Activated CD4-positive, CD25-positive, alpha-beta regulatory T cell treated with anti-CD3 and anti-CD28 coated beads, Interleukin-2, amount 50 U/mL, for 16 hours (primary cell): ENCODE results near the gene GINS1.

ENCODE experiments used
- DNase-seq: peaks from one replicate; pipeline ENCODE4 v3.0.0-alpha.2; 2020; ENCODE audit warnings: low read depth, low spot score

GINS1 gene

DNA sequence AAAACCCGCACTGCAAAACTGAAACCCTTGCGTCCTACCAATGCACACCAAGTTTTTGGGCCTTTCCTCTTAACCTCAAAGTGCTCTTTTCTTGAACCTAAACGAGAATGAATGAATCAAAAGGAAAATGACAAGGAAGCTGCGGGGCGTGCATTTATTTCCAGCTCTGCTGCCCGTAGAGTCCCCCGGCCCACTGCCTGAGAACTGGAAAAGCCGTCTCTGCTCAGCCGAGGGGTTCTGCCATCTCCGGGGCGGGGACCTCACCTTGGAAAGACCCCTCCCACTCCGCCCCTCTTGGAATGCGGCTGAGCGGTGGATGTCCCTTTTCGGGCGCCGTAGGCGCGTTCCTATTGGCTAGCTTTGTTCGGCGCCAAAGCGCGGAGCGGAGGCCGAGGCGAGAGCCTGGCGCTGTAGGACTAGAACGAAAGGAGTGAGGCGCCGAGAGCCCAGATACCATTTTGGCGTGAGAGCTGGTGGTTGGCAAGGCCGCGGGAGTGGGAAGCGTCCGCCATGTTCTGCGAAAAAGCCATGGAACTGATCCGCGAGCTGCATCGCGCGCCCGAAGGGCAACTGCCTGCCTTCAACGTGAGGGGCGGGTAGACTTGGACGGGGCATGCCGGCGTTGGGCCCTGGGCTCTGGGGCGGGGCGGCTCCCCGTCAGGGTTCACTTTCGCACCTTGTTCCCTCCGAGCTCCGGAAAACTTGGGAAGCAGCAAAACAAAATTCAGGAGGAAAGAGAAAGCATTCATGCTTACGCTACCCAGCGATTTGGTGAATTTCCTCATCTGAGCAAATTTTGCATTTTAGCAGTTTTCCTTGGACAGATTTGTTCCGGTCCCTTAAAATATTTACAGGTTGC is at the start of gene GINS1:
Gene GINS1, plus strand, starts transcription at position 363 of the 859 bp plus-strand sequence. Its CDS starts 148 bp downstream, at position 511.
- peak; percentile 57 for DNase-seq

DNA sequence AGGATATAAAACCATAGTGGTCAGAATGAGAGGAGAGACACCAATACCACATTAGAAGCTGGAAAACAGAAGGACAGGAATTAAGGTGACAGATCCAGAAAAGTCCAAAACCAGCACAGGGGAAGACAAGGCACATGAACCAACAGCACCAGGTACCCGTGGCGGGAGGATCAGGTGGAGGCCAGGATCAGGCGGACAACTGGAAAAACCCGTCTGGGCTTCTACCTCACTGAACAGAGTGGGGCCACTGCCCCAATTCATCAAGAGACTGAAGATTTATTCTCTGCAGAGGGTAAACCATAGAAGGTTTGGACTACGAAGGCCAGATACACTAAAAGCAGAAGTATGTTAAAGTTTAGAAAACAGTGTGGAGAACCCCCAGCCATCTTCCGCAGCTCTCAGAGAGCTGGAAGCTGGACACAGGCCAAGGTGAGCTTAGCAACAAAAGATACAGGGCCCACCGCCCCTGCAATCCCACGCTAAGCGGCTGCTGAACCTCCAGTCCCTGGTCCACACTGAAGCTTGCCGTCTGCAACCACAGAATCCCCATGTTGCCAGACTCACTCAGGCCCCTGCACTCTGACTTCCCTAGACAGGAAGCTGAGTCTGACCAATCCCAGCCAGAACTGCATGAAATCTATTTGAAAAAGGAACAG is 46.7 kb upstream of the GINS1 start:
- DNase-seq: no peak

DNA sequence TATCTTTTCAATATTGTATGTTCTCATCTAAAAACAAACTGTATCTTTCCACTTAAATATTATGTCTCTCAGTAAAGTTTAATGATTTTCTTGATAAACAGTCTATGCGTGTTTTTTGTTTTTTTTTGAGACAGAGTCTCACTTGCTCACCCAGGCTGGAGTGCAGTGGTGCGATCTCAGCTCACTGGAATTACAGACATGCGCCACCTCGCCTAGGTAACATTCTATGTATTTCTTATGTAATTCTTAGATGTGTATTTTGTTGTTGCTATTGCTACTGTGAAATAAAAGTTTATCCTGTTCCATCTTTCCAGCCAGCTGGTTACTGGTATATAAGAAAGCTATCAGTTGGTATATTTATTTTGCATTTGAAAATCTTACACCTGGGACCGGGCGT is 46.2 kb upstream of the GINS1 start:
- DNase-seq: no peak

GRCh38 chr20:25364180-25364788 is 43.2 kb upstream of the GINS1 start:
- DNase-seq: no peak

DNA sequence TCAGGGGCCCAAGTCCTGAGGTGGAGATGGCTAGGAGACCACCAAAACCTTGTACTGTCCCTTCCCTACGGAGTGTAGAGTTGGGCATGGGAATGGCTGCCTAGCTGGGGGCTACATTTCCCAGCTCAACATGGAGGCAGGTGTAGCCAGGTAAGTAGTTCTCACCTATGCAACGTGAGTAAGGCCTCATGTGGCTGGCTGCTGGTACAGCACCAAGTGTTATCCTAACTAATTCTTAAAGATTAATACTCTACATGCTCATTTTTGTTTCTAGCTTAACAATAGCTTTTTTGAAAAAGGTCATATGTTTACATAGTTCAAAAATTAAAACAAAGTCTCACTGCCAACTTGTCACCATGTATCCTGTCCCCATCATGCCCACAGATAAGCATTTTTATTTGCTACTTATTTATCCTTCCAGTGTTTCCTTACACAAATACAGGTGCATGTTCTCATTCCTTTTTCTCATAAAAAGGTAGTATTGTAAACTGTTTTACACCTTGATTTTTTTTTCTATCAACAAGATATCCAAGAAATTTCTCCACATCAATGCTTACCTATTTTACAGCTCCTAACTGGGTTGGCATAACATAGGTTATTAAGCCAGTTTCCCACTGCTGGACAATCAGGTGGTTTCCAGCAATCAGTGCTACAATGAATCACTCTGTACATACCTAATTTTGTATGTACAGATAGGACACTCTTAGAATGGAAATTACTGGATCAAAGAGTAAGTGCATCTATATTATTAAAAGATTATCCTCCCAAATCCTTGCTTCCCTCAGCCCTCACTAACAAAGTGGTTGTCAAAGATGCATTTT is 42.4 kb upstream of the GINS1 start:
- DNase-seq: no peak

DNA sequence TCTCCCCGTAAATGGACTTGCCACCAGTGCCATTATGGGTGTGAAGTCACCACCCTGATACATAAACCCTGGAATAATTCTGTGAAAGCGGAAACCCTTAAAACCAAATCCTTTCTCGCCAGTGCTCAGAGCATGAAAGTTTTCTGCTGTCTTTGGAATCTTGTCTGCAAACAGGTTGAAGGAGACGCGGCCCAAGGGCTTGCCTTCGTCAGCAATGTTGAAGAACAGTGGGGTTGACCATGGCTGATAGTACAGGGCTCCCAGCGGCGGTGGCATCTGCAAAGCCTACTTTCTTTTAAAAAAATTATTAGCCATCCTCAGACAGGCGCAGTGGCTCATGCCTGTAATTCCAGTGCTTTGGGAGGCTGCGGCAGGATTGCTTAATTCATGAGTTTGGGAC is 38.9 kb upstream of the GINS1 start:
- no peak for DNase-seq

- no peak for DNase-seq
Observed at GRCh38 chr20:25368976-25369375, 38.5 kb upstream of the GINS1 start.

DNA sequence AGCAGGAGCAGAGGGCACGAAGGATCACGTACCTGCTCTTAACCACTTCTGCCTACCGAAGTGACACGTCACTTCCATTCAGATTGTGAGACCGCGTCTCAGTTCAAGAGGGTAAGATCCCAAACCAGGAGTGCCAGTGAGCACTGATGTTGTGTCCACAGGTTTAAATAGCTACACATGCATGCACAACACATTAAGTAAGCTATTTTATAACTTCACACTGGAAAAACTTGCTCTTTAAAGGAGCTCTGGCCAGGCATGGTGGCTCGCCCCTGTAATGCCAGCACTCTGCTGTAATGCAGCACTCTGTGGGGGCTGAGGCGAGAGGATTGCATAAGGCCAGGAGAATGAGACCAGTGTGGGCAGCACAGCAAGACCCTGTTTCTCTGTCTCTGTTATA is 37.9 kb upstream of the GINS1 start:
- no peak for DNase-seq

GRCh38 chr20:25369971-25370370 is 37.5 kb upstream of the GINS1 start:
- no peak for DNase-seq

DNA sequence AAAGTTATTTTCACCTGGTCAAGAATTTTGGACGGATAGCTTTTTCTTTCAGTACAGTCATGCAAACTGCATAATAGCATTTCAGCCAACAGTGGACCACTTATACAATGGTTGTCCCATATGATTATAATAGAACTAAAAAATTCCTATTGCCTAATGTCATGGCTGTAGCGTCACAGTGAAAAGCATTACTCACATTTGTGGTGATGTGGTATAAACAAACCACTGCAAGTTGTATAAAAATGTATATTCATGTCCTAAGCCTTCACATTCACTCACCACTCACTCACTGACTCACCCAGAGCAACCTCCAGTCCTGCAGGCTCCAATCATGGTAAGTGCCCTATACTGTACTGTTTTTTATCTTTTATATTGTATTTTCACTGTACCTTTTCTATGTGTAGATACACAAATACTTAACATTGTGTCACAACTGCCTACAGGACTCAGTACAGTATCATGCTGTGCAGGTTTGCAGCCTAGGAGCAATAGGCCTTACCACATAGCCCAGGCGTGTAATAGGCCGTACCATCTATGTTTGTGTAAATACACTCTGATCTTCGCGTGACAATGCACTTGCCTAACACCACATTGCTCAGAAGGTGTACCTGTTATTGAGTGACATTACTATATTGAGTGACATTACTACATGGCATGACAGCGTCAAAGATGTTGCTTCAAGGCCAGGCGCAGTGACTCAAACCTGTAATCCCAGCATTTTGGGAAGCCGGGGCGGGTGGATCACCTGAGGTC is 34.7 kb upstream of the GINS1 start:
- no peak for DNase-seq

- no peak for DNase-seq
Observed at GRCh38 chr20:25374842-25375241, 32.6 kb upstream of the GINS1 start.

DNA sequence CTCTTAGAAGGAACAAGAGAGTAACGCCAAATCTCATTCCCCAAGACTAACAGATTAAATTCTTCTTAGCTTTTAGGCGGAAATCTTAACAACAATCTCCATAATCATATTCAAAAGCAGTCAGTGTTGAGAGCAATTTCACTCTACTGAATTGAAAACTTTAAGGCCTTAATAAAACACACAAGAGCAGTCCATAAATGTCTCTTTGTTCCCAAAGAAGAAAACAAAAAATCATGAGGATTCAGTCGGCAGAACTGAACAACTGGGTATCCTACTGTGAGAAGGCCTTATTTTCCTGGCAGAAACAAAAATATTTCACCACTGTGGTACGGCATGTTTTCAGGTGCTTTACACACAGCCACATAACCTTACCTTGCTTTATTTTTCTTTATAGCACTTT is 31.2 kb upstream of the GINS1 start:
- no peak for DNase-seq

DNA sequence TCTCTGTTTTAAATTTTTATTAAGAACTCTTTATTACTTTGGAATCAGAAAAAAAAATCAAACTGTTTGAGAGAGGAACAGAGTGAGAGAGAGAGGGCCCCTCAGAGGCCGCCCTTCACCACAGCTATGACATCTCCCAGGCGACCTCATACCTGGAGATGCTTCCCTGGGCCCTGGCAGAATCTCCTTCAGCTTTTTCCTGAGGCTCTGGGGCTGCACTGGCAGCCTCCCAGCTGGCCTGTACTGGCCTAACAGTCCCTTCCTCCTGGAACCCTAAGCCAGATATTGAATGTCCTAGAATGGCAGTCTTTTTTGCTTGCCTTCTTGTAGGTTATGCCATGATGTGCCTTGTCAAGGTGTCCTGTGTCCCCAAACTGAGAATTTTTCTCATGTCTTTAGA is 30.6 kb upstream of the GINS1 start:
- DNase-seq: no peak

GRCh38 chr20:25378189-25378883 is 29.1 kb upstream of the GINS1 start:
- no peak for DNase-seq

- no peak for DNase-seq
Observed at GRCh38 chr20:25378884-25379733, 28.4 kb upstream of the GINS1 start.

DNA sequence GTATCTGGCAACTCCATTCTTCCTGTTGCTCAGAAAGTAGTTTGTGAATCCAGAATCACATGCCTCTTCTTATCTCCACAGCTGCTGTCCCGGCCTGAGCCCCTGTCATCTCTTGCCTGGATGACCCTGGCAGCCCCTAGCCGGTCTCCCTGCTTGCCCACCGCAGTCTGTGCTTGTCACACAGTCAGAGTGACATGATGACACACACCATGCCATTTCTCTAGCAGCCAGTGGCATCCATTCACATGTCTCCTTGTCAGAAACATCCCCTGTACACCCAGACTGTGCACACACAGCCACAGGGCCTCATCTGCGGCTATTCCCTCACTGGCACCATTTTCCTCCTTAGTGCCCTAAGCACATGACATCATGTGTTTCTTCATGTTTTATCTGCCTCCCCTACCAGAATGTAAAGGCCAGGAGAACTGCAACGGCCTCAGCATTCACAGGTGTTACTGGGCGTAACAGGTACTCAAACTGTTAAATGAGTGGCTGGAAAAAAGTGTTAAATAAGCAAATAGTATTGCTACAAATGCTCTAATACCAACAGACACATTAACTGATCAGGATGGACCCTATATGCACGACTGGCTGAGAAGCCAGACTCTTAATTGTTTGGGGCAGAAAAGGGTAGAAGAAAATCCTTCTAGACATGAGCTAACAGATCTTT is 26.4 kb upstream of the GINS1 start:
- no peak for DNase-seq

DNA sequence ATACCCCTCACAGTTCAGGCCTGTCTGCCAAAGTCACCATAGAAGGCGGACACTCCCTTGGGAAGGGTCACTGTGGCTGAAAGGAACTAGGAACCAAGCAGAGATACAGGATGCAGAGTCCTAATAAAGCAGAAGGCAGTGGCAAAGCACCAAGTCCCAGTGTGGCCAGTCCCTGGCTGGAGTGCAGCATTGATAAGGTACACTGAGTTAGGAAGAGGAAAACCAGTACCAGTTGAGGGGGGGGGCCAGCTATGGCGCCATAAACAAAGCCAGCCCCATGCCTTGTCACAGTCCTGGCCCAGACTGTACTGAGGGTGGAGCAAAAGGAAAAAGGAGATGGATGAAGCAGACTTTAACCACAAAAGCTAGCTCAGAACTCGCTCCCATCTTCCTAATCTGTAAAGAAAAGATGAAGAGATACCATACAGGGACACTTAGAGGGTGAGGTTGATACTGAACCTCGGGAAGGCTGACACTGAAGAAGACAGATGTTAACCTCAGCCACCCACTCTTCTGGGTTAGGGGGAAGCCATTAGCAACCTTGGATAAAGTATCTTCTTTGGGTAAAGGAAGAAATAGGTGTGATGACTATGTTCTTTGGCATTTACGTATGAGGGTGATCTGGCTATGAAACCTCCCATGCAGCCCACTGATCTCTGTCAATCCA is 24.6 kb upstream of the GINS1 start:
- DNase-seq: no peak

DNA sequence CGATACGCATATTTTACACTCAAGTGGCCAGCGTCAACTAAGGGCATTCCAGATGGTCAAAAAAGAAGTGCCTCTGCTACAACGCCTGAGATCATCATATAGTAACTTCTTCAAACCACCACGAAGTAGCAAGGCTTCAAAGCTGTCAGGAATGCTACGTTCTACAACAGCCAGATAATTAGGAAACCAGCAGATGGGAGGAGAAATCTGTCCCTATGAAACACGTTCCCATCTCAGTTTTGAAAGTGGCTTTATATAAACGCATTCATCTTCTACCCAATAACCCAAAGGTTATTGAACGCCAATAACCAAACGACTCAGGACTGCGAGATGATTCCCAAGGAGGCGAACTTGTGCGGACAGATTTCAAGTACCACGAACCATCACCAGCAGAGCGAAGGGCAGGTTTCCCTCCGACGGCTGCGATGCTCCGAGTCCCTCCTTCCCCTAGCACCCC is 18.0 kb upstream of the GINS1 start:
- DNase-seq: no peak
